ENCODE measurements around the gene WBP2NL.
"Not testable (repeated sequence)": the region's sequence is repeated elsewhere in the genome, so short reads cannot be mapped to it uniquely, and the experiment has no call there.

Gene WBP2NL

DNA sequence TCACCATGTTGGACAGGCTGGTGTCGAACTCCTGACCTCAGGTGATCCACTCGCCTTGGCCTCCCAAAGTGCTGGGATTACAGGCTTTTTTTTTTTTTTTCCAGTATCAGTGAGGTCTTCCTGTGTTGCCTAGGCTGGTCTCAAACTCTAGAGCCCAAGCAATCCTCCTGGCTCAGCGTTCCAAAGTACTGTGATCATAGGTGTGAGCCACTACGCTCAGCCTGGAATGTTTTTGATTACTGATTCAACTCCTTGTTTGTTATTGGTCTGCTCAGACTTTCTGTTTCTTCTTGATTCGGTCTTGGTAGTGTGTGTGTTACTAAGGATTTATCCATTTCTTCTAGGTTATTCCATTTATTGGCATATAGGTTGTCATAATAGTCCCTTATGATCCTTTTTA, 40.7 kb downstream of the WBP2NL start:
- no peak for DNase-seq

GRCh38 chr22:42041784-42042183, 43.2 kb downstream of the WBP2NL start:
- no peak for DNase-seq

DNA sequence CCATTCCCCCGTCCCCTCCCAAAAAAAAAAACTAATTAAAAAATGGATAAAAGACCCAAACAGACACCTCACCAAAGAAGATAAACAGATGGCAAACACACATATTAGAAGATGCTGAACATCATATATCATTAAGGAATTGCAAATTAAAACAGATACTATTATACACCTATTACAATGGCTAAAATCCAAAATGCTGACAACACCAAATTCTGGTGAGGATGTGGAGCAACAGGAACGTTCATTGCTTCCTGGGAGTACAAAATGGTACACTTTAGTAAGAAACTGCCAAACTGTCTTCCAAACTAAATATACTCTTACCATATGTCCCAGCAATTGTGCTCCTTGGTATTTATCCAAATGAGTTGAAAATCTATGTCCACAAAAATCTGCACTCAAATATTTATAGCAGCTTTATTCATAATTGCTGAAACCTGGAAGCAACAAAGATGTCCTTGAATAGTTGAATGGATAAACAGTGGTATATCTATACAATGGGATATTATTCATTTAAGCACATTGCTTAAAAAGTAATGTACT, 52.1 kb downstream of the WBP2NL start:
- DNase-seq, result no peak

GRCh38 chr22:42052765-42053164, 54.2 kb downstream of the WBP2NL start:
- no peak for DNase-seq

- DNase-seq, result no peak
These were observed 58.3 kb downstream of the WBP2NL start for GRCh38 chr22:42056757-42057511.

- DNase-seq, result no peak
These were observed 61.9 kb downstream of the WBP2NL start for GRCh38 chr22:42060489-42060888.

GRCh38 chr22:42061041-42061440, 62.5 kb downstream of the WBP2NL start:
- no peak for DNase-seq

DNA sequence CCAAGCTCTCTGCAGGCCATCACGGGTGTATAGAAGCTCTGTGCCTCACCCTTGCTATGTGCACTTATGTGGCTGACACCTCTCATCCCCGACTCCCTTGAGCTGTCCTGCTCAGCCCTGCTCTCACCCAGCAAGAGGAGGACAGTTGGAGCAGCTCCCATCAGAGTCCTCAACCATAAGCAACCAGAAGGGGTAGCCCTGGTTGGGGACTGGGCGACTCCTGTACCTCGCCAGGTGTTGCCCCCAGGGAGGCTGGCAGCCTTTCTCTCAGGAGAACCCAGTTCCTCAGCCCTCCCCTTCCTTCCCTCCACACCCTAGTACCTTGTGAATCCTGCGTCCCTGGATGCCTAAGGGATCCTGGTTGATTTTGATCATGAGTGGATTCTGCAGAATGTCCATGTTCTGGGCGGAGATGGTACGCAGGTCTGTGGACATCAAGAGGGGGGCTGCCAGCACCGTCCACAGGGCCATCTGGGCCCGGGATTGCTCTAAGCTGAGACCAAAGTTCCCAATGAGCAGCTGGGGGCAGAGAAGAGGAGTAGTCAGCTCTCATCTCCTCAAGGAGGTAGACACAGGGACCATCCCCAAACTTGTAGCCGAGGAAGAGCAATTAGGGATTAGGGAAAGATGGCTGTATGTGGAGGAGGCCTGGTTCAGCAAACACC, 64.0 kb downstream of the WBP2NL start:
- no peak for DNase-seq

DNA sequence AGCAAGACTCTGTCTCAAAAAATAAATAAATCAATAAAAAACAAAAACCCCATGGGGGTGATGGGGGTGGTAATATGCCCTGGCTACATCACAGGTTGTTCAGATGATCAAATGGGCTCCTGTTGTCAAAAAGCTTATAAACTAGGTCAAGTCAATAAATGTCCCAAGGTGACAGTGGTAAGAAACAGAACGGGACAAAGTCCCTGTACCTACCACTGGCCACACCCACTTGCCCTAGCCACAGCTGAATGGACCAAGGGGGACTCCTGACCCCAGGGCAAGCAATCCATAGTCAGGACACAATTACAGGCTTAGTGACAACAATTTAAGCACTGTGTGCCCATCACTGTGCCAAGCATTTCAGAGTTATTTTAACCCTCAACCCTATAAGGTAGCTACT, 66.0 kb downstream of the WBP2NL start:
- DNase-seq, result no peak

DNA sequence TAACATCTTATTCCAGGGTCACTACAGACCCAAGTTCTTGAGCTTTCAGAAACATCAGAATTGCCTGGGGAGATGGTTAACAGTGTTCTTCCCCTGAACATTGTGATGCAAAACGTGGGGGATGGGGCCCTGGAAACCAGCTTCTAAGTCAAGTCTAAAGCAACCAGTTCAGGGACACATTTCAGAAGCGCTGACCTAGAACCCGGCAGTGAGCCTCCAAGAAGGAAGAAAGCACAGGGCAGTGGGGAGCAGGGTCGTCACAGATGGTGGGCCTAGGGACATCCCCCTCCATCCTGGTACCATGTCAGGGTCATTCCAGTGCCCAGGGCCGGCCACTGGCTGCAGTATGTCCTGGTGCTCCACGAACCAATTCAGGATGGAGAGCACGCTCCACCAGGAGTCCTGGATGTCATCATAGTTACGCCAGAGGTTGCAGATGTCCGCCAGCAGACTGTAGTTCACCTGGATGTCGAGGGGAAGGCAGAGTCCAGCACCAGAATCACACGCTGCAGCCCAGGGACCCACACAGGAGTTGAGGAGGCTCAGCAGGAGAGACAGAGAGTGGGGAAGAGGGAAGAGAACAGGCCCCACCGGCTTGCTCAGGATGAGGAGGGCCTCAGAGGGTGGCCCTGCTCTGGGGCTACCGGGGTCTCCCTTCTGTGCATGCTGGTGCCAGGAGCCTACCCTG, 67.0 kb downstream of the WBP2NL start:
- no peak for DNase-seq

- no peak for DNase-seq
These were observed 67.7 kb downstream of the WBP2NL start for GRCh38 chr22:42066126-42066761.

DNA sequence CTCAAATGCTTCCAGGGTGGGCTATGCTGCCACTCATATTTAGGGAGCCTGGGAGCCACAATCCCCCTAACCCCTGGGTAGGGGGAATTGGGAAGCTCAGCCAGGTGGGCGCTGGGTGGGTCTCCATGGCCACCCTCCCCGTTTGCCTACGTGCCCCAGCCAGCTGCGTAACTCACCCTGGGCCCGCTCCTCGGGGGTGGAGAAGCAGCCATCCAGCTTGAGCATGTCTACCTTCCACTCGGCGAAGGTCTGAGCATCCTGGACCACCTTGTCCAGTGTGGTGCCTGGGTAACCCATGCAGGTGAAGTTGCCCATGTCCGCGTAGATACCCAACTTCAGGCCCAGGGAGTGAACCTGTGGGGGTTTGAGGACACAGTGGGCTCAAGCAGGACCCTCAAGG, 68.3 kb downstream of the WBP2NL start:
- DNase-seq, result no peak

DNA sequence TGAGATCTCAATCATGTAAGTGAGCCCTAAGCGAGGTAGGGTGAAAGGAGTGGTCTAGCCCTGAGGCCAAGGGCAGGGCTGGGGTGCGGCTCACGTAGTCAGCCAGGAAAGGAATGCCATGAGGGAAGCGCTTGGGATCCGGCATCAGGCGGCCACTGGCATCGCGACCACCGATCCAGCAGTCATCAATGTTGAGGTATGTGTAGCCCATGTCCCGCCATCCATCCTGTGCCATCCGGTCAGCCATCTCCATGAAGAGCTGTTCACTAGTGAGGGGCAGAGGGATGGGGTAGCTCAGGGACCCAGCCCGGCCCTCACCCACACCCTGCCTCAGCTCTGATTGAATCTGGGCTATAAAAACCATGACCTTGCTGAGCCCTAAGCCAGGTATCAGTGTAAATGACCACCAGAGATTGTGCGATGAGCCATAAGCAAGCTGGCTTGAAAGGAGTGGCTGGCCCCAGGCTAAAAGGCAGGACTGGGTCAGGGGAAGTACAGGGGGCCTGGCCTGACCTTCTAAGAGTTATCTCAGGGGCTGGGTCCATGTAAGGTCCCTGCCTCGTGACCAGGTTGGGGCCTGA, 69.2 kb downstream of the WBP2NL start:
- DNase-seq, result no peak

GRCh38 chr22:42068291-42068690, 69.7 kb downstream of the WBP2NL start:
- no peak for DNase-seq

- DNase-seq, result no peak
These were observed 71.4 kb downstream of the WBP2NL start for GRCh38 chr22:42069801-42070516.

- peak; percentile 81 for DNase-seq
These were observed 72.2 kb downstream of the WBP2NL start, which contains the start of gene NAGA for GRCh38 chr22:42070517-42071422. Gene NAGA, minus strand, starts transcription at chr22:42070812. Its CDS starts 515 bp downstream, at chr22:42070297.

DNA sequence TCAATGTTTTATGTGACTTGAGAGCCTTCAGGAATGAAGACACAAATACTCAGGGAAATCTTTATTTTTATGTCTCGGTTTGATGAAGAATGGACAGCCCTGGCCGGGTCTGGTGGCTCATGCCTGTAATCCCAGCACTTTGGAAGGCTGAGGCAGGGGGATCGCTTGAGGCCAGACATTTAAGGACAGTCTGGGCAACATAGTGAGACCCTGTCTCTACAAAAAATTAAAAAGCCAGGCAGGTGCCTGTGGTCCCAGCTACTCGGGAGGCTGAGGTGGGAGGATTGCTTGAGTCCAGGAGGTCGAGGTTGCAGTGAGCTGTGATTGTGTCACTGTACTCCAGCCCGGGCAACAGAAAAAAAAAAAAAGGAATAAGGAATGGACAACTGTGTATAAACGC, 72.9 kb downstream of the WBP2NL start:
- not testable (repeated sequence) for DNase-seq

- no peak for DNase-seq
These were observed 74.2 kb downstream of the WBP2NL start for GRCh38 chr22:42072606-42073330.

DNA sequence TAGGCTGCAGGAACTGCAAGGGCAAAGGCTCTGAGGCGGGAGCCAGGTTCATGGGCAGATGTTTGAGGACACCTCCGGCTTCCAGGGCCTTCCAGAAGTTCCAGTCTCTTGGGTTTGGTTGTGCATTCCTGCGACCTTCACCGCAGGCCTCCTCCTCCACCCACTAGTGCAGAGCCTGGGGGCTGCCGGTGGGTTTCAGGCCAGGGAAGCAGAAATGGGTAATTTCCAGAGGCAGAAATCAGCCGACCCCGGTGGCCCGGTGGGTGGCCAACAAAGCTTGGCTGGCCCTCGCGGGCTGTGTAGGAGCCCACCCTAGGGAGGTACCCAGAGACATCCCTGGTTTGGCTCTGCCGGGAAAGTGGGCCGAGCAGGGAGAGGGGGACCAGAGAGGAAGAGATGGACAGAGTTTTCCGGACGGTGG, 75.0 kb downstream of the WBP2NL start:
- DNase-seq, result no peak

DNA sequence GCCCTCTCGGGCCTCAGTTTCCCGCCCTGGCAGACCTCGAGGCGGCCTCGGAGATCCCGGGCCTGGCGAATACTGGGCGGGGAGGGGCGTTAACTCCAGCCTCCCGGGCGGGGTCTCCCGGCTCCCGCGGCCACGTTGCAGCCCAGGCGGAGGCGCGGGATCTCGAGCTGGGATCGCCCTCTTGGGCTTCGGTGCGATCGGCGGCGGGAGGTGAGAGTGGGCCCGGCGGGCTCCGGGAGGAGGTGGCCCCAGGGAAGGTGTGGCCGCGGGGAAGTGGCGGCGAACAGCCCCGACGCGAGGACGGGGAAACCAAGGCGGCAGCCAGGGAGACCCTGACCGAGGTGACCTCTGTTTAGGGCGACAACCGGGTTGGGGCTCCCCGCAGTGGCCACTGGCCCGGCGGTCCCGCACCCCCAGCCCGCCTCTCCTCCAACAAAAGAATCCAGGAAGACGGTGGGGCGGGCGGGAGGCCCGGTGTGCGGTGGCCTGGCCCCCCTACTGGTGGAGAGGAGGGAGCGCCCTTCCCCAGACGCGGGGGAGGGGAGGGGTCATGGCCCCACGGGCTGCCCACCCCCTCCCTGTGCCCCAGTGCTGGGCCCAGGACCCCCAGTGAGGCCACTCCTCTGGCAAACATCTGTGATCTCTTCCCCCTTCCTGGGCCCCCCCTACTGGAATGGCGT, 75.7 kb downstream of the WBP2NL start, which contains the start of gene PHETA2:
Gene PHETA2 (plus strand): TSS at position 117 of the 680 bp plus-strand sequence. CDS start 3,046 bp downstream, outside the sequence.
- no peak for DNase-seq

All from NCI-H2081 treated with DMSO at 0.1 percent for 48 hours (cell line).